Stimulated activated CD4-positive, alpha-beta T cell treated with anti-CD3 and anti-CD28 coated beads, Interleukin-1b, Interleukin-23, amount 100 ng/mL, for 4 hours (primary cell): Measurements from ENCODE around the gene ARHGAP28.

Source experiments
- DNase-seq, 2 donors: peaks; one replicate each; pipeline ENCODE4 v3.0.0-alpha.2; 2020; ENCODE audit warnings: low read depth in 2 of 2

Gene ARHGAP28

DNA sequence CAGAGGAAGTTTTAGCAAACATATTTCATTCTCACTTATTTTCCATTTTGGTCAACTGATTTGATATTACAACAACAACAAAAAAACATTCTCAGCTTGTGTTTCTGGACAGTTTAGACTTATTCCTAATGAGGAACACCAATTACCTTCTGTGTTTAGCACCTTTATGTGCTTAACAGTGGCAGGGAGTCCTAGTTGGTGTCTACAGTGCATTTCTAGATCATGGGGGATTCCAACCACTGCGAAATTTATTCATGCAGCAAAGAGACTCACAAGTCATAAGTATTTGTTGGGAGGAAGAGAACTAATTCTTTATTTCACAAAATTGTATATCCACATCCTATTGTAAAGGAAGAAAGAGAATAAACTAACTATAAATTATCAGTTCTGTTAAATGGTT, 4.2 kb downstream of the ARHGAP28 start:
- no peak for DNase-seq

GRCh38 chr18:6734726-6735430, 5.4 kb downstream of the ARHGAP28 start:
- no peak for DNase-seq

GRCh38 chr18:6737833-6738232, 8.3 kb downstream of the ARHGAP28 start:
- DNase-seq, result no peak

GRCh38 chr18:6738622-6739021, 9.1 kb downstream of the ARHGAP28 start:
- DNase-seq, result no peak

GRCh38 chr18:6741232-6741663, 11.7 kb downstream of the ARHGAP28 start:
- no peak for DNase-seq

DNA sequence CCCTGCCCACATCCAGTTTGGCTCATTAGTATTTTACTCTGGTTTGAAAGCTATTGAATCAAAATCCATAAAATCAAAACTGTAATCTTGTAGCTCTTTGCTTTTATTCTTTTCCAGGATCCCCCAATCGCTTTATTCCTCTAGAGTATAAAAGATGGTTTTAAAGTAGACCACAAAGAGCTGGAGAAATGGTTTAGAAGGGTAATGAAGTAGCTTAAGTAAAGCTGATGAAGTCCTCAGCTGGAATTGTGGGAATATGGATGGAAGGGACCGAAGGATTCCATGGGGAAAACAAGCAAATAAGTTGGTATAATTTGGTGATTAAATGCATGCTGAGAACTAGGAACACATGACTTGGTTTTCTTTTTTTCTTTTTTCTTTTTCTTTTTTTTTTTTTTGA, 12.3 kb downstream of the ARHGAP28 start:
- no peak for DNase-seq

- DNase-seq, result no peak
These were observed 14.5 kb downstream of the ARHGAP28 start for GRCh38 chr18:6743999-6744398.

- DNase-seq, result no peak
These were observed 15.4 kb downstream of the ARHGAP28 start for GRCh38 chr18:6744816-6745455.

GRCh38 chr18:6745504-6746031, 16.1 kb downstream of the ARHGAP28 start:
- no peak for DNase-seq

DNA sequence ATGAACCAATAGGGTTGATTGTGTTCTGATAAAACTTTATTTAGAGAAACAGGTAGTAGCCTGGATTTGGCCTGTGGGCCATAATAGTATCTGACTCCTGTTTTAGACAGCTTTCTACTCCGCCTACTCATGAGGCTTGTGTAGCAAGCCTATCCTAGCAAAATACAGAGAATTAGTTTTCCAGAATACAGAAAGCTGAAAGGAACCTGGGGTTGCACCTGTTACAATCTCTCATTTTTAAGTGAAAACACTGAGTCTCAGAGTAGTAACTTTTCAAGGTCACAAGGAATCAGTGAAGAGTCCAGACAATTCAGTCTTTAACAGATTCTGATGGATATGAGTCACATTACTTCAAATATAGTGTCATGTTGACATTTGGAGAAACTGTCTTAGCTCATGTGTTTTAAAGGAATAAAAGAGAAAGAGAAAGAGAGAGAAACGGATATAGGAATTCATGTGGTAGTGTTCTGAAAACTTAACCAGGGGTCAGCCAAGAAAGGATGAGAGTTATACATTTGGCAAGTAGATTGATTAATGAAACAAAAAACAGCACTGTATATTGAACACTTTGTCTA, 17.0 kb downstream of the ARHGAP28 start:
- no peak for DNase-seq

DNA sequence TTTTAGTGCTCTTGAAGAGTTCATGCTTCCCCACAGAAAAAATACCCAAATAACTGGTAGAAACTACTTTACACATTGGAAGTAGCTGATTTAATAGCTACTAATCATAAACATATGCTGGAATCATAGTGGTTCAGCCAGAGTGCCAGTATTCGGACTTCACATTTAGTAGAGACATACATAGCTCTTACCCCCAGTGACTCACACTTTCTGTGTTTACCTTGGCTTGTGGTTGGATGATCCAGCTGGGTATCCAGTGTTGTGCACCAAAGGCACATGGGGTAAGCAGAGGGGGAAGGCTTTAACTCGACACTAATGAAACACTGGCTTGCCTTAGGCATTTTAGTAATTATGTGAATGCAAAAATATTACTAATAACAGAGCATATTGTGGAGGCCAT, 18.1 kb downstream of the ARHGAP28 start:
- DNase-seq, result no peak

- DNase-seq, result no peak
These were observed 18.7 kb downstream of the ARHGAP28 start for GRCh38 chr18:6748241-6748640.

- no peak for DNase-seq
These were observed 20.9 kb downstream of the ARHGAP28 start for GRCh38 chr18:6750411-6750810.

GRCh38 chr18:6751222-6751621, 21.7 kb downstream of the ARHGAP28 start:
- DNase-seq, result no peak

DNA sequence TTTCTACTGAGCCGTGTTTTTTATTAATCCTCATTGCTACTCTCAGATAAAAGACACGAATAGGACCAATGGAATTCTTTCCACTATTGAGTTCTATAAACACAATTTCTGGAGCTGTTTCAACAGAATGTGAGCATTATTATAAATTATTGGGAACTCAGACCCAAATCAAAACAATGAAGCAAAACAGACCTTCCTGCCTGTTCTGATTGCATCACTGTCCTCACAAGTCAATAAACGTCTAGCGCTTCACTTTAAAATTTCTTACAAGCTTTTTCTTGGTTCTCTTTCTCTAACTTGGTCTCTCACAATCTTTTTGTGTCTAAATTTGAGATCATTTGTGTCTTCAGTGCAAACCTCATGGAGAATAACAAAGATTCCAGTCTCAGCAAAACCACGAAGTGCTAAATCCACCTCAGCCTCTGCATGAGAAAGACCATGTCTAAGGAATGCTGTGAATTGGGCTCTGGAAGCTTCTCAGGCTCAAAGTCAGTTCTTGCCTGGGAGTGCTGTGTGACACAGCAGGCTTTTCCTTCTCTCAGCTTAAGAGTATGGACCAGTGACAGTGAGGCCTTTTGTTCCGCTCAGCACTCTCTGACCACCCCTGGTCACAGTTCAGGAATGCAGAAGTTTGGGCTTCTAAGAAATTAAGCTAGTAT, 22.8 kb downstream of the ARHGAP28 start:
- no peak for DNase-seq

DNA sequence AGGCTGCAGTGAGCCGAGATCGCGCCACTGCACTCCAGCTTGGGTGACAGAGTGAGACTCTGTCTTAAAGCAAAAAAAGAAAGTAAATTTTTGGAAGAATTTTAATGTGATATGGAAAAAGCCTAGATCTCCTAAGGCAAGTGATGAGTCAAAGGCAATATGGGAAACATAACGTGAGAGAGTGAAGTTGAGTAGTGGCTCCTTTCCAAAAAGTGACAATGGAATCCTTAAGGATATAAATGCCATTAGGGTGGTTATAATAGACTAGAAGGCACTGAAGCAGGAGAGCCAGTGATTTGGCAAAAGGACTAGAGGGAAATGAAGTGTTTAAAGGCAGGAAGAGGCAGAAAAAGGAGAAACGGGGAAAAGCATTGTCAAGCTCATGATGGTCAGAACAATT, 25.6 kb downstream of the ARHGAP28 start:
- no peak for DNase-seq

DNA sequence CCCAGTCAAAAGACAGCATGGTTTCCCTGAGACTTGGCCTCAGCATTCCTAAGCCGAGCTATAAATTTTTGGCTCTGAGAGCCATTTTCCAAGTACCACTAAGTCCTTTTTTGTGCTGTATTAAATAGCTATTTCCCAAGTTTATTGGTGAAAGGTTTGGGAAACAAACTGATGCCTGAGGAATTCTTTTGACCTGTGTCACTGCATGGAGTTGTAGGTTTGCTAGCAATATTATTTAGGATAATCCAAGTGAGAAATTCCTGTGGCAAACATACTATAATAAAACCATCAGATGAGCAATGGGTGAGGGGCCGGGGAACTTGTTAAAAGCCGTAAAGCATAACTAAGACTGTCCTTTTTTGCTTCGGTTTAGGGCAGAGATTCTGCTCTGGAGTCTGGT, 28.4 kb downstream of the ARHGAP28 start:
- DNase-seq, result no peak

- DNase-seq, result no peak
These were observed 30.1 kb downstream of the ARHGAP28 start for GRCh38 chr18:6759579-6759978.

DNA sequence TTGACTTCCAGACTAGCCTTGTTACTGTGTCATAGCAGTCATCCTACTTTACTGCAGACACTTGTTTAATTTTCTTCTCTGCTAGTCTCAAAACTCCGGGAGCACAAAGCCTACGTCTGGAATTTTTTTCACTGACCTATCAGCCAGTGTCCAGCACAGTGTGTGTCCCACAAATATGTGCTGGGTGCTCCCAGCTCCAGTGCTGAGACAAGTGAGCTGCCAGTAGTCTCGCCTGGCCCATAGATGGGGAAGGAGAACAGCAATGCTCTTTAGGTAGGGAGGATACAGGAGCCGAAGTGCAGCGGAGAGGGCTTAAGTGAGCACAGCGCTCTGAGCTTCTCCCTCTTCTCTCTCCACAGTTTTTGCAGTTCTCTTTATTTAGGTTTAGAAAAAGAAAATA, 34.0 kb downstream of the ARHGAP28 start:
- DNase-seq, result no peak

DNA sequence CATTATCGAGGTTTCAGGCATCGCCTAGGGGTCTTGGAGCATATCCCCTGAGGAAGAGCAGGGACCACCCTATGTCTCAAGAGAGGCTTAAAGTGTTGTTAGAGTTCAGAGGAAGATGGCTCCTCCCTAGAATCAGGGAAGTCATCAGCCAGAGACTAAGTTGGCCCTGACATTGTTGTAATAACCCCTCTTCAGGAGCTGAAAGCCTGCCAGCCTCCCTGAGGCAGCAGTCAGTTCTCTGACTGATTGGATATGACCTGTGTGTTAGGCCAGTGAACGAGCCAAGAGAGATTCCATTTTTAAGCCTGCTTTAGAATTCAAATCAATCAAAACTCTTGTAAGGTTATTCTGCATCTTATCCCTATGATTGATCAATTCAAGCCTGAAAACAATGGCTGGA, 34.9 kb downstream of the ARHGAP28 start:
- no peak for DNase-seq

DNA sequence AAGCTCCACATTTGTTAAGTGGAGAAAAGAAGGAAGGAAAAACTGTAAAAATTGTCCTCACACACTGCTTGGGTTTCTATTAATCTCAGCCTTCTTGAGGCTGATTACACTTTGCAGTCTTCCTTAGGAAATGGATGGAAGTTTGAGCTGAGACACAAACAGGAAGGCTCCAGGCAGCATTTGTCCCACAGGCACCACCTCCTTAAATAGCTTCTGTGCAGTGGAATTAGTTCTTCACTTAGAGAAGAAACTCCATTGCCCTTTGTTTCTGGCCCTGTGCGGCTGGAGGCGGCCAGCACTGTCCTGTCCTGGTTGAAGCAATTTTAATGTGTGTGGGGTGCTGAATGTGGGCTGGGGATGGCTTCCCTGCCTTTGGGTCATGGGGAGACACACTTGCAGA, 44.3 kb downstream of the ARHGAP28 start:
- DNase-seq, result no peak

GRCh38 chr18:6775237-6775636, 45.7 kb downstream of the ARHGAP28 start:
- no peak for DNase-seq

DNA sequence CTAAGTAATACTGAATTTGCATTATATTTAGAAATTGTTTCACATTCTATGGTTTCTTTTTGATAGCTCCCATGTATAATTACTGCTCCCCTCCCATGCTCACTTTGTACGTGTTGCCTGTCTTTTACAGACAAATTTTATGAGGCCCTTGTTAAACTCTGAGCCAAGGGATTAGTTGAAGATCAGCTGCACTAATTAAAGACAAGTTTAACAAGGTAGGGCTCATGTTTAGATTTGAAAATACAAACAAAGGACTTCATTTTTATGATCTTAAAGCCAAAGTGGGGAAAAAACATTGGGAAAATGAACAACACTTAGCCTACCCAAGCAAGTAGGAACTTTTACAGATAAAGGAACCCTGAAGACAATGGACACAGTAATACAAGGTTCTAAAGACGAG, 46.2 kb downstream of the ARHGAP28 start:
- DNase-seq, result no peak
